ENCODE results near the gene PLXNA2. TPM values are rescaled to one million over a fixed set of nuclear protein-coding genes. Genes with fewer than 3 reads are reported as not detected.

PLXNA2 gene
- total and polyA plus RNA-seq, 2 of the 4 experiments (the other 2 are of a cell fraction): 0.72 to 1.1 TPM

DNA sequence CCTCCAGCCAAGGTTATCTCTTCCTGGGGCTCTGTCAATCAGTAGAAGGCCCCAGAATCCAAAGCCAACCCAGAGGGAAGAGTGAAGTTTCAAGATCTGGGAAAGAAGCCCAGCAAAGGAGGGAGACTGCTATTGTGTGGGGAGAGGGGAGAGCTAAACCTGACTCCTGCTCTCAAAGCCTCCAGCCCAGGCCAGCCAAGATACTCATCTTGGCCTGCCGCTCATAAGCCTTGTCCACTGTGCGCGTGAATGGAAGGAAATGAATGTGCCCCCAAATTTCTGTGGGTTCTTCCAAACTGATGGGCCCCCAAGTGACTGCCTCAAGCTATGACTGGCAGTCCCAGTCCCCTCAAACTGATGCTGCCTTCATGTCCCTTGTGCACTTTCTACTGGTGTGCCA, 2.0 kb downstream of the PLXNA2 start:
- Histone ChIP-seq H4K20me1 (ENCODE audit: insufficient read depth, low read length) (no peaks in the 10 kb centered on the region), H2AK9ac (replicated peaks; ENCODE audit: low read depth, low read length, poor library complexity) (no peak overlapping the region), H2BK15ac (ENCODE audit: low read depth, low read length) (no peak overlapping the region), H3K4me1 (ENCODE audit: control insufficient read depth, insufficient read depth, low read length) (peaks cover 7% of the 10 kb centered on the region), H4K5ac (ENCODE audit: low read depth, low read length) (no peak overlapping the region), H3K27me3 (ENCODE audit: control insufficient read depth, insufficient read depth, low read length) (peaks cover 5% of the 10 kb centered on the region; the same call in 1 of the 2 replicates), H3K9ac (ENCODE audit: low read depth, low read length) (no peak overlapping the region), H2BK120ac (ENCODE audit: low read depth, low read length) (no peak overlapping the region), H3K14ac (replicated peaks; ENCODE audit: low read depth, low read length) (no peak overlapping the region), H4K91ac (ENCODE audit: insufficient read depth, low read depth, low read length) (no peak overlapping the region), H4K8ac (ENCODE audit: low read depth in 2 of 2, low read length in 2 of 2) (no peak overlapping the region), H2BK5ac (ENCODE audit: low read depth, low read length, poor library complexity, severe bottlenecking) (no peak overlapping the region), H3K36me3 (ENCODE audit: control insufficient read depth, insufficient read depth, low read length) (no peaks in the 10 kb centered on the region), H2AK5ac (ENCODE audit: low read depth, low read length) (no peak overlapping the region), H2AFZ (replicated peaks; ENCODE audit: low read length, poor library complexity) (no peak overlapping the region), H3K18ac (ENCODE audit: low read depth, low read length) (no peak overlapping the region), H3K4me2 (ENCODE audit: low read depth, low read length) (no peak overlapping the region), H3K9me3 (ENCODE audit: control insufficient read depth, insufficient read depth, low read length) (no peaks in the 10 kb centered on the region), H3K27ac (ENCODE audit: insufficient read depth, low read length) (no peak overlapping the region), H3K23ac (ENCODE audit: low read depth, low read length) (peak overlapping the region; percentile 33; the same call in 1 of the 2 replicates), H2BK20ac (ENCODE audit: low read depth, low read length) (no peak overlapping the region), H3K56ac (ENCODE audit: extremely low read depth, insufficient read depth, low read length) (no peak overlapping the region), H3K79me1 (ENCODE audit: low read depth in 1 of 2, low read length in 2 of 2) (peaks cover 0 to 18% of the 10 kb centered on the region in 2 experiments; a peak in 1 of 4 replicates), H3K9me1 (ENCODE audit: insufficient read depth, low read length) (no peaks in the 10 kb centered on the region), H3K4ac (ENCODE audit: low read depth, low read length) (no peak overlapping the region), H3K4me3 (ENCODE audit: insufficient read depth, low read depth, low read length) (no peak overlapping the region)
- intact Hi-C loops (cut with micrococcal nuclease): loop anchor here (10.0 kb wide), 1 partner anchor 1113 kb away; no protein-coding TSS in a partner anchor
- in situ Hi-C loops (cut with MboI; ENCODE audit: low sequenced_read_pairs): loop anchor here (5.0 kb wide), 2 partner anchors 110 to 360 kb away; no protein-coding TSS in a partner anchor
- no peak for DNase-seq
- ATAC-seq (ENCODE audit: low read depth): no peak
- ChIA-PET POLR2A (ENCODE audit: unreplicated experiment) (no interaction called here), CTCF (interaction anchor here (1.0 to 11.3 kb wide), 3 partner anchors 10 to 220 kb away, joined by 3 to 158 read pairs (median 3); no protein-coding TSS in a partner anchor)
- WGBS, 2 experiments (ENCODE audit: extremely low coverage in 2 of 2, insufficient read length in 1 of 2): 100% methylated on average over 3 of the region's 3 CpGs; no CpG with 5 or more reads in 1 of the 2 experiments
- dilution Hi-C loops (cut with HindIII; ENCODE audit: low sequenced_read_pairs, unreplicated experiment): no loop called here
- TF ChIP-seq RAD21 (IDR thresholded peaks at IDR 0.05; ENCODE audit: low read length): no peak
- TF ChIP-seq MXI1 (IDR thresholded peaks at IDR 0.05; ENCODE audit: borderline replicate concordance, low read depth, low read length): no peak
- no peak for TF ChIP-seq CEBPB (IDR thresholded peaks at IDR 0.05; ENCODE audit: low read depth, low read length)
- TF ChIP-seq RCOR1 (IDR thresholded peaks at IDR 0.05; ENCODE audit: insufficient replicate concordance, low read length): no peak
- TF ChIP-seq, protein P1, sequence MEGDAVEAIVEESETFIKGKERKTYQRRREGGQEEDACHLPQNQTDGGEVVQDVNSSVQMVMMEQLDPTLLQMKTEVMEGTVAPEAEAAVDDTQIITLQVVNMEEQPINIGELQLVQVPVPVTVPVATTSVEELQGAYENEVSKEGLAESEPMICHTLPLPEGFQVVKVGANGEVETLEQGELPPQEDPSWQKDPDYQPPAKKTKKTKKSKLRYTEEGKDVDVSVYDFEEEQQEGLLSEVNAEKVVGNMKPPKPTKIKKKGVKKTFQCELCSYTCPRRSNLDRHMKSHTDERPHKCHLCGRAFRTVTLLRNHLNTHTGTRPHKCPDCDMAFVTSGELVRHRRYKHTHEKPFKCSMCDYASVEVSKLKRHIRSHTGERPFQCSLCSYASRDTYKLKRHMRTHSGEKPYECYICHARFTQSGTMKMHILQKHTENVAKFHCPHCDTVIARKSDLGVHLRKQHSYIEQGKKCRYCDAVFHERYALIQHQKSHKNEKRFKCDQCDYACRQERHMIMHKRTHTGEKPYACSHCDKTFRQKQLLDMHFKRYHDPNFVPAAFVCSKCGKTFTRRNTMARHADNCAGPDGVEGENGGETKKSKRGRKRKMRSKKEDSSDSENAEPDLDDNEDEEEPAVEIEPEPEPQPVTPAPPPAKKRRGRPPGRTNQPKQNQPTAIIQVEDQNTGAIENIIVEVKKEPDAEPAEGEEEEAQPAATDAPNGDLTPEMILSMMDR (conservative IDR thresholded peaks at IDR 0.05; ENCODE audit: low read depth, low read length): no peak
- TF ChIP-seq BHLHE40 (IDR thresholded peaks at IDR 0.05; ENCODE audit: low read depth, low read length): no peak
- TF ChIP-seq ELK1 (IDR thresholded peaks at IDR 0.05; ENCODE audit: borderline replicate concordance, low read depth, low read length): no peak
- no peak for TF ChIP-seq MAFK (IDR thresholded peaks at IDR 0.05; ENCODE audit: low read depth, low read length)
- no peak for TF ChIP-seq CHD1 (IDR thresholded peaks at IDR 0.05; ENCODE audit: low read depth, low read length)
- TF ChIP-seq NFE2L2 (IDR thresholded peaks at IDR 0.05; ENCODE audit: low read depth, low read length): no peak
- no peak for TF ChIP-seq SMC3 (IDR thresholded peaks at IDR 0.05; ENCODE audit: low read depth, low read length)
- TF ChIP-seq RFX5 (IDR thresholded peaks at IDR 0.05; ENCODE audit: low read depth, low read length): no peak
- TF ChIP-seq, protein P2, sequence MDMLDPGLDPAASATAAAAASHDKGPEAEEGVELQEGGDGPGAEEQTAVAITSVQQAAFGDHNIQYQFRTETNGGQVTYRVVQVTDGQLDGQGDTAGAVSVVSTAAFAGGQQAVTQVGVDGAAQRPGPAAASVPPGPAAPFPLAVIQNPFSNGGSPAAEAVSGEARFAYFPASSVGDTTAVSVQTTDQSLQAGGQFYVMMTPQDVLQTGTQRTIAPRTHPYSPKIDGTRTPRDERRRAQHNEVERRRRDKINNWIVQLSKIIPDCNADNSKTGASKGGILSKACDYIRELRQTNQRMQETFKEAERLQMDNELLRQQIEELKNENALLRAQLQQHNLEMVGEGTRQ (IDR thresholded peaks at IDR 0.05; ENCODE audit: low read depth, low read length): no peak
- no peak for TF ChIP-seq FOS (IDR thresholded peaks at IDR 0.05; ENCODE audit: low read depth, low read length)
- TF ChIP-seq MAZ (IDR thresholded peaks at IDR 0.05; ENCODE audit: borderline replicate concordance, low read depth, low read length): no peak
- no peak for TF ChIP-seq POLR2A (IDR thresholded peaks at IDR 0.05; ENCODE audit: low read depth, low read length)
- BruUV-seq (replicated peaks): no TSS peak
